DMS53 treated with DMSO at 0.1 percent for 48 hours (cell line): Measurements from ENCODE around the gene CDC73.
"Not testable (repeated sequence)": the region's sequence is repeated elsewhere in the genome, so short reads cannot be mapped to it uniquely, and the experiment has no call there.

Experiments used
- DNase-seq: peaks from one replicate; lab custom pipeline; 2025; ENCODE audit not compliant: unreplicated experiment; lab: John Stamatoyannopoulos, UW

The CDC73 gene

DNA sequence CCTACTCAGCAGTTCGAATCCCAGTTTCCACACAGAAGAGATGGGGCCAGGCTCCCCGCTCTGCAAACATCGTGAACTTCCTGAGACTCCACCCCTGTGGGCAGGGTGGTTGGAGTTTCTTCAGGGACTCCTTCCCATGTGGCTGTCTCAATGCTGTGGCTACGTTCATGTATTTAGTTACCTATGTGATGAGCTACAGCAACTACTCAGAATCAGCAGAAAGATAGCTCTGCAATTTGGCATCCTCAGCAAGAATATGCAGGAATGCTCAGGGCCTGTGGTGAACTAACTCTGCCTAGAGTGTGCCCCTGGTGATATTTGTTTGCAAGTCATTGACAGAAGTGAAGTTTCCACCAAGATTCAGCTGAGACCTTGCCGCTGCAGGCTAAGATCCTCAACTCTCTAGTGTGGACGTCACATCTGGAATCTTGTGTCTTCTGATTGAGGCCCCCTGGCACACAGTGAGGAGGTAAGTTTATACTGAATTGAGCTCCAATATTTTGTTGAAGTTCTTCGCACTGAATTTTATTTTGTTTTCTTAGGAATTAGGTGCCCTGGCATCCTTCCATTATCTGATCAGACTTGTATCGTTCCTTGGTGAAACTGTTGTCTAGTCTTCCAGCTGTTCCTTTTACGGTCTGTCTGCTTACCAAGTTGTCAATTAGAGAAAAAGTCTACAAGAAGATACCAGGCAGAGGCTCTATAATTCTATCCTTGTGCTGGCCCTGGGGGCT, 8.4 kb upstream of the CDC73 start:
- no peak for DNase-seq

DNA sequence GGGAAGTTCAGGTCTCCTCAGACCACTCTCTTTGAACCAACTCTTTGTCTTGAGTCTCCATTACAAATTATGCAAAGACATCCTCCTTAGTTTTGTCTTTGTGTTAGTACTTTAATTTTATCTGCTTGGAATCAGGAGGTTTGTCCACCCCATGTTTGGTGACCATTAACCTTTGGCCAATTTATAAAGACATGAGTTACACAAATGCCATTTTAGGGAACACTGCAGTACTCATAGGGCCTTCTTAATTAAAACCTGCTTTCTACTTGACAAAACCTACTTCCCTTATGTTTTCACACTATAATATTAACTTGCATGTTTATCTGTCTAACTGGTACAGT, 7.9 kb upstream of the CDC73 start:
- no peak for DNase-seq

DNA sequence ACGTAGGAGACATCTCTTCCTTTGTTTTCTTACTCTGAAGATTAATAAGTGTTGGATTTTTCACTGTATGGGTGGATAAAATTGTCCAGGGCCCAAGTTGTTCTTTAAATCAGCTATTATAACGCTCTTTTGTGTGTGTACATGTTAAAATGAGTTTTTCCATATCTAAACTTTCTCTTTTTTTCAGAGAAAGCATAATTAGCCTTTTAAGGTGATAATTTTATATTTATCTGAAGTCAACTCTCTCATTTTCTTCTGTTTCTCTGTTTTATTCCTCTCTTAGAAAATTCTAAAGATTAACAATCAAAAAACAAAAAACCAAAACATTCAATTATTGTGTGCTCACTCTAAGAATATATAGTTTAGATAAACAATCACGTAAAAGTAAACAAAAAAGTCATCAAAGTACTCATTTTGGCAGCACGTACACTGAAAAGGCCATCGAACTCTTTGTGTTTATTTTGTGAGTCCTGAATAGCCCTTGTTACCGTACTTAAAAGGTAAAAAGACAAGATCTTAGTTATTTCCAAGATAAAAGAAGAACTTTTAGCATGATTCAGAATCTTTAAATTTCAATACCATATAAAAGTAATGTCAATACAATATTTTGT, 7.2 kb upstream of the CDC73 start:
- no peak for DNase-seq

DNA sequence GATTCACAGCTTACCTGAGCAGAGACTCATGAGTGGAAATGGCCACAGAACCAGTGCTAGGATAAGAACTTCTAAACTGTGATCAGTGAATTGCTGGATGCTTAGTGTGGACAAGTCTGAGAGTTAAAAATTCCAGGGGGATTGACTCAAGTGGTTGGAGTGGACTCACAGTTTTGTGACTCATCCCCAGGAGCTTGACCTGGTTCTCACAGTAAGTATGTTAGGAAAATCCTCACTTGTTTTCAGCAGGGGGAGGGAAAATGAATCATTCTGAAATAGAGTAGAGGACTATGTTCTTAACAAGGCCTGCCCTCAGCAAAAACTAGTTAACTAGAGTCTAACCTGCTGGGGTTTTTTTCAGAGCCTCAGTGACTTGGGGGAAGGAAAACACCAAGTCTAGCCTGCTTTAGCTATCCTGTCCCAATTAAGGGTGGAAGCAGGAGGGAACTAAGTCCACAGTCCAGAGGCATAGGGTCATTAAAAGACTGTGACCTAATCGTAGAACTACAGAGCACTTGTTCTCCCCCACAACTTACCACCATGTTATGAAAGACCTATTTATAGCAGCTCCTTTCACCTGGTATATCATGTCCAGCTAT, 6.1 kb upstream of the CDC73 start:
- peak; percentile 58 for DNase-seq

DNA sequence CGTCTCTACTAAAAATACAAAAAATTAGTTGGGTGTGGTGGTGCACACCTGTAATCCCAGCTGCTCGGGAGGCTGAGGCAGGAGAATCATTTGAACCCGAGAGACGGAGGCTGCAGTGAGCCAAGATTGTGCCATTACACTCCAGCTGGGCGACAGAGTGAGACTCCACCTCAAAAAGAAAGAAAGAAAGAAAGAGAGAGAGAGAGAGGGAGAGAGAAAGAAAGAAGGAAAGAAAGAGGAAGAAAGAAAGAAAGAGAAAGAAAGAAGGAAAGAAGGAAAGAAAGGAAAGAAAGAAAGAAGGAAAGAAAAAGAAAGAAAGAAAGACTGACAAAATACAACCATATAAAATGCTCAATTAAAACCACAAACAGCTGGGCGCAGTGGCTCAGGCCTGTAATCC, 4.7 kb upstream of the CDC73 start:
- DNase-seq, result not testable (repeated sequence)

DNA sequence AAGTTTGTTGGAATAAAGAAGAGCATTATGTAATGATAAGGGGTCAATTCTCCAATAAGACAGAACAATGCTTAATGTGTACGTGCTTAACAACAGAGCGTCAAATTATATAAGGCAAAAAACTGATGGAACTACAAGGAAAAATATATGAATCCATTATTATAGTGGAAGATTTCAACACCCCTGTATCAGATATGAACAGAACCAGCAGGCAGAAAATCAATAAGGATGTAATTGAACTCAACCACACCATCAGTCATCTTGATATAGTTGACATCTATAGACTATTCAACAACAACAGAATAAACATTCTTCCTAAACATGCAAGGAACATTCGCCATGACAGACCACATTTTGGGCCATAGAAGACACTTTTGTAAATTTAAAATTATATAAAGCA, 3.6 kb upstream of the CDC73 start:
- DNase-seq, result no peak

DNA sequence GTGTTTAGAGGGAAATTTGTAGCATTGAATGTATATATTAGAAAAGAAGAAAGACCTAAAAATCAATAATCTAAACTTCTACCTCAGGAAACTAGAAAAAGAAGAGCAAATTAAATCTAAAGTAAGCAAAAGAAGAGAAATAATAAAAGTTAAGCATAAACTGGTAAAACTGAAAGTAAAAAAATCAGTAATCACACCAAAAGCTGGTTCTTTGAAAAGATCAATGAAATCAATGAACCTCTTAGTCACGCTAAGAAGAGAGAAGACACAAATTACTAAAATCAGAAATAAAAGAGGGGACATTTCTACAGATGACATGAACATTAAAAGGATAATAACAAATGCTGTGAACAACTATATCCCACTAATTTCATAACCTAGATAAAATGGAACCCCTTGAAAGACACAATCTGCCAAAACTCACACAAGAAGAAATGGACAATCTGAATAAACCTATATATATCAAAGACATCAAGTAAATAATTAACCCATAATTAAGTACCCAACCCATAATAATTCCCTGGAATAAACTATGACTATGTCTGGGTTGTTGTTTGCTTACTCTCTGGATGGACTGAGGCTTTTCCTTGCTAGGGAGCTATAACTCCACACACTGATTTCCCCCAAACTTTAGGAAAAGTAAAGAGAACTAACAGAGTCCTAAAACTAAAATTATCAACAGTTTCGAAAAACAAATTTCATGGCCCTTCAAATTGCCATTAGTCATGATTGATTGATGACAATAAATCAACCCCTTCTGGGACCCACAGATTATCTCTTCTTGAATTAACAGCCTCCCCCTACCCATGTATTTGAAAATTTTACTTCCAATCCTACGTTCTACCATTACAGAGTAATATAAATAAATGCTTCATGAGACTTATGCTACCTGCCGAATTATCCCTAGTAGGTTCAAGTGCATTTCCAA, 2.8 kb upstream of the CDC73 start:
- DNase-seq, result no peak

DNA sequence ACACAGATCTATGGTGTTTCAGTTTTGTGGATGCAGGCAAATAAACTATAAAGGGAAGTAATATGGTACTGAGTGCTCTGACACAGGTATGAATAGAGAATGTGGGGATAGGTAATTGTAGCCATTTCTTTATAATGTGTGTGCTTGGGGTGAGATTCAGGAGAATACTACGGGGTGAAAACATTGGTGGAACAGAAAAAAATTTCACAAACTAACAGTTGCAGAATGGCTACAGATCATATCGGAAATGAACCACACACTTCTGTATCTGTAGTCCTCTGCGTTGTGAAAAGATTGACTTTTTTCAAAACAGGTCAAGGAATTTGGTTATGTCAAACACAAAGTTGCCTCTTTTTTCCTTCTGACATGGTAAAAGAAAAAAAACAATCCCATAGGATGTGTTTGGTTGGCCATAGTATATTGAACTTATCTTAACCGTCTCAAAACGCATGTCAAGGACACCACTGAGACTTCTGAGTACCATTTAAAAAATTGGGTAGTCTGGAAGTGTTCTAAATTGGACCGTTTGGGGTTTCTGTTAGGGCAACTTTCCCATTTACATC, 1.1 kb upstream of the CDC73 start:
- DNase-seq, result no peak

DNA sequence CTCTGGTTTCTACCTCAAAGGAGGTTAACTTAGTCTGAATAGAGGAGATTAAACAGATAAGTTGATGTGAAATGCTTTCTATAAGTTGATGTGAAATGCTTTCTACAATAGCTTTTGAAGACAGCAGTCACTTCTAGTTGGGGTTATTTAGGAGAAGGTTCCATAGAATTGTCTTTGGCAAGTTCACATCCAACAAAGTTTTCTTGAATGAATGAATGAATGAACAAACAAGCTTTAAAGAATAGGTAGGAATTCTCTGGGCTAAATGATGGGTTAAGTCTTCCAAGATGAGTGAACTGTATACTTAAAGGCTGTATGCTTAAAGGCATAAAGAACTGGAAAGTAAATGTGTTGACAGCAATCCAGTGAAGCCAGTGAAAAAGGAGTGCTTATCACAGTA, 1.9 kb downstream of the CDC73 start:
- no peak for DNase-seq

DNA sequence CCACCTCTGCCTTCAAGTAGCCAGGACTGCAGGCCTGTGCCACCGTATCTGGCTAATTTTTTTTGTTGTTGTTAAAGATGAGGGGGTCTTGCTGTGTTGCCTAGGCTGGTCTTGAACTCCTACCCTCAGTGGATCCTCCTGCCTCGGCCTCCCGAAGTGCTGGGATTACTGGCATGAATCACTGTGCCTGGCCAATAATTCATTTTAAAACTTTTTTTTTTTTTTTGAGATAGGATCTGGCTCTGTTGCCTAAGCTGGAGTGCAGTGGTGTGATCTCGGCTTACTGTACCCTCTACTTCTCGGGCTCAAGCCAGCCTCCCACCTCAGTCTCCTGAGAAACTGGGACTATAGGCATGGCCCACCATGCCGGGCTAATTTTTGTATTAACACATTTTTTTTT, 3.5 kb downstream of the CDC73 start:
- no peak for DNase-seq

DNA sequence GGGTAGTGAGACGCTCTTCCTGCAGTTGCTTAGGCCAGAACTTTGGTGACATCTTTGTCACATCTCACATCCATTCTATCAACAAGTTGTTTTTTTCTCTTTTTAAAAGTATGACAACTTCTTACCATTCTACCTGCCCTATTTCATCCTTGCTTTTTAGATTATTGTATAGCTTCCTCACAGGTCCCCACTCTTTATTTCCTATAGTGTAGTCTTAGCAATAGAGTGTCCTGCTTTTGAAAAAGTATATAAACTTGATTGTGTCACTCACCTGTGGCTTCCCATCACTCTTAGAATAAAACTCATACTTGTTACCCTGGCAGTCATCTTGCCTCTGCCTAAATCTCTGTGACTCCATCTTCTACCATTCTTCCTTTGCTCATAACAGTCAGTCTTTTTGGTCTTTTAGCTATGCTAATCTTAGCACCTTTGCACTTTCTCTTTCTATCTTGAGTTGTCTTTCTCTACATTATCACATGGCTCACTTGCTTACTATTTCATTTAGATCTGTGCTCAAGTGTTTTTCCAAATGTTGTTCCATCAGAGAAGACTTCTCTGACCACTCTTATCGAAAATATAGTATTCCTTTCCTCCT, 9.5 kb downstream of the CDC73 start:
- DNase-seq, result no peak

DNA sequence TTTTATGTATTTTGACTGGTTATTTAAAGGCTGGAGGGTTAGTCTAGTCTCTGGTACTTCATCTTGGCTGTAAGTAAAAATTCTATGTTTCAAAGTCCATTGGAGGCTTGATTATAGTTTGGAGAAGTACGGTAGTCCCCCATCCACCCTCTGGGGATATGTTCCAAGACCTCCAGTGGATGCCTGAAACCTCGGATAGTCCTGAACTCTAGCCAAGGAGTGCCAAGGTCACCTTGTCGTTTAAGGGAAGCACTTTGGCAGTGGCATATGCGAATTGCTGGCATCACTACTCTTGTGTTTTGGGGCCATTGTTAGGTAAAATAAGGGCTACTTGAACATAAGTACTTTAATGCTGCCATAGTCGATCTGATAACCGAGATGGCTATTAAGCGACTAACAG, 18.4 kb downstream of the CDC73 start:
- no peak for DNase-seq

DNA sequence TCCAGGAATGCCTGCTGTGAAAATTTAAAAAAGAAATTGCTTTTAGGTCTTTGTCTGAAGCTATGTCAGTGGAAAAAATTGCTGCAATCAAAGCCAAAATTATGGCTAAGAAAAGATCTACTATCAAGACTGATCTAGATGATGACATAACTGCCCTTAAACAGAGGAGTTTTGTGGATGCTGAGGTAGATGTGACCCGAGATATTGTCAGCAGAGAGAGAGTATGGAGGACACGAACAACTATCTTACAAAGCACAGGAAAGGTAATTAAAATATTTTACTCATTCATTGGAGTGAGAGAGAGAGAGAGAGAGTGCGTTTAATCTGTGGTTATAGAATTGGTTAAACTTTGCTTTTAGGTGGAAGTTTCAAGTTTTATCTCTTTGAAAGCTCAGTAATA, 20.0 kb downstream of the CDC73 start:
- no peak for DNase-seq

DNA sequence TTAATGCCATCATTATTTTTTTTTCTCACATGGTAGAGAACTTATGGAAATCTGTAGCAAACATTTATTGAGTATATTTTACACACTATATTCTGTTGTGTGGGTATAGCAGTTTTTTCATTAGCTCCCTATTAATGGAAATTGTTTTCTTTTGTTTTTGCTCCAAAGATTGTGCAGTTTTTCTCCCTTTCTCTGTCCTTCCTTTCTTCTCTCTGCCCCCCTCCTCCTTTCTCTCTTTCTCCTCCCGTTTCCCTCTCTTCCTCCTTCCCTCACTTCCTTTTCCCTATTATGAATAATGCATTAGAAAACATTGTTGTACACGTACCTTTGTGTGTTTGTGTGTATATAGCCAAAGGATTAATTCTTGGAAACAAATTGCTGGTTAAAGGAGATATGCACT, 20.6 kb downstream of the CDC73 start:
- DNase-seq, result no peak

DNA sequence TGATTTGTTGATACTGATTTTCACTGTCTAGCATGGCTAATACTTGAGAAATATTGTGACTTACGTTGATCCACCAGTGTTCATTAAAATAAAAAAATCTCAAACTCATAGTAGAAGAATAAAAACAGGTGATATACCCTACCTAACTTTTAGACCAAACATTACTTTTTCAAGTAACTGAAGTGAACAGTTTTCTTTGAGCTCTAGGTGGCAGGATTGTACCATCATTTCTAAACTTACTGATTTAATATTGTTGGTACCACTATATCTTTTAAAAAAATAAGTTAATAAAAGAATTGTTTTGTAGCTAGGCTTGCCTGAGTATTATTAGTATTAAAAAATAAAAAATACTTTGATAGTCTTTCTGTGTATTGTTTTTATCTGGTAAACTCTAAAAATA, 21.5 kb downstream of the CDC73 start:
- no peak for DNase-seq

DNA sequence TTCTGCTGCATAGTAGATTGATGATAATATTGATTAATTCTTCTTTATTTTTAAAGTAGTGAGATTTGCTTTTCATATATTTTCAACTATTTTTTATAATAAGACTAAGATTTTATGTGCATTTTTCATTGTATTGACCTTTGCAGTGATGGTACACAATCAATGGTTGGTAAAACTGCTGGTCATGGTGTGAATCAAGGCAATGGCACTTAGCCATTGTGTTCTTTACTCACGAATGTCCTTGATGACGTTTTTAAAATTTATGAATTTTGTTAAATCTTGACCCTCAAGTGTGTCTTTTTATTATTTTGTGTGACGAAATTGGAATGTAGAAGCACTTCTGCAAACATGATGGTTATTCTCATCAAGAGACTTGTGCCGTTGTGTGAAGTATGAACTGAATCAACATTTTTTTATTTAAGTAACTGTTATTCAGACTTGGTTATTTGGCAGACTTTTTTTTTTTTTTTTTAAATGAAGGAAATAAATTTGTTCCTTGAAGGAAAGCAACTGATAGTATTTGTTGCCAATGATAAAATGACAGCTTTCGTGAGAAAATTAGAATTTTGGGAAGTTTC, 22.6 kb downstream of the CDC73 start:
- no peak for DNase-seq

DNA sequence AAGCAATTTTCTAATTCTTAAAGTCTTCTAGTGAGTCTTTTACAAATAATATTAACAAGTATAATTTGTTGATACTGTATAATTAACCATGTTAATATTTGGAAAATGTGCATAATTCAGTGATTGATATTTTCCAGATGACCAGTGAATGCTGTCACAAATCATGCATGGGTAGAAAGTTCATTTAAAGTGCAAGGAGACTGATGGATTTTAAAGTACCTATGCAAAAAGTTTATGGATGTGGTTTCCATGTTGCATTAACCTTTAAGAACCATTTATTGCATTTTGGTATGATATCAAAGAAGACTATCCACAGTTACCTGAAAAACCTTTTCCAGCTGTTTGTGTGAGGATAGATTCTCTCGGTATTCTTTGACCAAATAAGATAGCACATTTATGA, 23.2 kb downstream of the CDC73 start:
- DNase-seq, result no peak

DNA sequence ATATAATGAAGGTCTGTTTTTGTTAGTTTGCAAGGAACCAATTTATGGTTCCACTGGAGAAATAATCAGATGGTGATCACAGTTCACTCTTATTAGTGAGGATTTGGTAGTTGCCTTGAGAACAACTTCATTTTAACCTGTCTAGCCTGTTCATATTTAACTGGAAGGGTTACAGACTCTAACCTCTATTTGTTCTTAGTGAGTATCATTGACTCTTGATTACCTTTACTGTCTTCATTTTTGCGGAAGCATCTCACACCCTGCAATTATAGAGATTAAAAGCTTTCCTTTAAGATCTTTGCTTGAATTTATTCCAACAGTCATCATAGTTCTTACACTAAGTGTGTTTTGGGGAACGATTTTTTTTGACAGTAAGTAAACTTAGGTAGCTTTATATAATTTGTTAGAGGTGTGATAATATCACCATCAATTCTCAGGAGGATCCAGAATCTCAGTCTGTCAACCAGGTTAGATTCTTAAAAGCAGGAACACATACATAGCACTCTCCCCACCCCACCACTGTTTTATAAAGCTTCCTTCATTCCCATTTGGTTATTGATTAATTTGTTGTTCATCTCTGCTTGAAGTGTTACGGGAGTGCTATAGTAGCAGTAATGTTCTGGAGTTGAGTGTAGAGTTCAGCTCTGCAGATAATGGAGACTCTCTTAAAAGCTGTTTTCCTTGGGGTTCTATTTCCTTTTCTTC, 34.4 kb downstream of the CDC73 start:
- no peak for DNase-seq

DNA sequence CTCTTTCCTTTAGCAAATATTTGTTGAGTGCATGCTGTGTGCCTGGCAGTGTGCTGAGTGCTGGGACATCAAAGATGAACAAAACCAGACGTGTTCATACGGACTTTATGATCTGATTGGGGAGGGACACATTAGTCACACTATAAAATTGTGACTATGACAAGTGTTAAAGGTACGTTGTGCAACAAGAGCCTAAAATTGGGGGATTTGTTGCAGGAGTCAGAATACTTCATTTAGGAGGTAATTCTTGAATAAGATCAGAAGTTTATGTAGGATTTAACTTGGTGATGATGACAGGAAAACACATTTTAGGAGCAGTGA, 35.0 kb downstream of the CDC73 start:
- no peak for DNase-seq

DNA sequence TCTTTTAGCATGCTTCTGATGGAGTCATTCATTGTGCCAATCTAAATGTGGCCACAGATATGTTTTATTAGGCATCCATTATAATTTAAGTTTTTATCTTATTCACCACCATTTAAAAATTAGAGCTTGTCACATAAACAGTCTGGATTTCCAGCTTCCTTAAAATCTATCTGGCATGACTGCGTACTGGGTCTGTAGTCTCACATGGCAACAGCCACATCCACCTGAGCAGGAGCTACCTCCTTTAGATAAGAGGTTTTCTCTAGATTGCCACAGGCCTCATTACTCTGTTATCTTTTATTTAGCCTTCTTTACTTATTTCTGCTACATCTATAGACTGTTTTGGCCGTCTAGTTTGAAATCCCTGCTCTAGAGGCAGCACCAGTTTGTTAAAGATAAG, 35.5 kb downstream of the CDC73 start:
- no peak for DNase-seq
